SK-N-SH treated with all-trans-retinoic acid at 6 μM for 48 hours (cell line): ENCODE results near the gene PHF21B.

Source experiments
- ARNTL ChIP-seq: fragments of 450-650 bp; formaldehyde crosslinking; IDR thresholded peaks from 2 replicates; pipeline ENCODE4 v1.5.0; 2020; ENCODE audit warnings: low read depth, mild to moderate bottlenecking, moderate library complexity, borderline replicate concordance
- CREB5 ChIP-seq: fragments of 250-450 bp; sonication (Bioruptor Pico); IDR thresholded peaks from 2 replicates; pipeline ENCODE4 v1.5.1; 2020; ENCODE audit warnings: low read depth, mild to moderate bottlenecking, moderate library complexity
- CSRNP3 ChIP-seq: fragments of 250-450 bp; sonication (Bioruptor Pico); IDR thresholded peaks from 2 replicates; pipeline ENCODE4 v1.5.1; 2021; ENCODE audit warnings: mild to moderate bottlenecking, moderate library complexity
- PATZ1 ChIP-seq: fragments of 250-450 bp; sonication (Bioruptor Pico); IDR thresholded peaks from 2 replicates; pipeline ENCODE4 v1.8.0; 2020; ENCODE audit warnings: mild to moderate bottlenecking, moderate library complexity, borderline replicate concordance
- PPARA ChIP-seq: fragments of 250-450 bp; sonication (Bioruptor Pico); IDR thresholded peaks from 2 replicates; pipeline ENCODE4 v1.5.0; 2020; ENCODE audit warnings: mild to moderate bottlenecking, borderline replicate concordance
- RARB ChIP-seq: fragments of 250-450 bp; sonication (Bioruptor Pico); IDR thresholded peaks from 2 replicates; pipeline ENCODE4 v1.8.0; 2021; ENCODE audit warnings: mild to moderate bottlenecking, moderate library complexity
- TCF4 ChIP-seq: fragments of 250-450 bp; sonication (Bioruptor Pico); IDR thresholded peaks from 2 replicates; pipeline ENCODE4 v1.8.0; 2021; ENCODE audit warnings: mild to moderate bottlenecking, moderate library complexity, borderline replicate concordance
- TSHZ2 ChIP-seq: fragments of 250-450 bp; sonication (Bioruptor Pico); IDR thresholded peaks from 2 replicates; pipeline ENCODE4 v1.5.0; 2020; ENCODE audit warnings: mild to moderate bottlenecking, moderate library complexity
- ZC3H10 ChIP-seq: fragments of 250-450 bp; sonication (Bioruptor Pico); IDR thresholded peaks from 2 replicates; pipeline ENCODE4 v1.5.1; 2021; ENCODE audit warnings: mild to moderate bottlenecking, moderate library complexity
- ZFP3 ChIP-seq: fragments of 250-450 bp; sonication (Bioruptor Pico); IDR thresholded peaks from 2 replicates; pipeline ENCODE4 v1.5.0; 2020; ENCODE audit warnings: mild to moderate bottlenecking, moderate library complexity
- ZNF70 ChIP-seq: fragments of 450-650 bp; formaldehyde crosslinking; IDR thresholded peaks from 2 replicates; pipeline ENCODE4 v1.5.0; 2020; ENCODE audit warnings: mild to moderate bottlenecking, moderate library complexity
- ZNF8 ChIP-seq: fragments of 450-650 bp; formaldehyde crosslinking; IDR thresholded peaks from 2 replicates; pipeline ENCODE4 v1.5.0; 2020; ENCODE audit warnings: mild to moderate bottlenecking, moderate library complexity

GRCh38 chr22:44913198-44913983 lies 96.4 kb downstream of the PHF21B start:
- TF ChIP-seq PATZ1 (no peak), ZFP3 (CRISPR knock-in tag) (no peak), RARB (CRISPR knock-in tag) (no peak), CREB5 (CRISPR knock-in tag) (no peak), ARNTL (CRISPR knock-in tag) (no peak), ZNF8 (CRISPR knock-in tag) (no peak), PPARA (no peak), CSRNP3 (CRISPR knock-in tag) (no peak), TCF4 (no peak), ZC3H10 (CRISPR knock-in tag) (no peak), ZNF70 (CRISPR knock-in tag) (no peak), TSHZ2 (CRISPR knock-in tag) (no peak)
